ENCODE data around the gene ADAMTSL3.

Gene ADAMTSL3

DNA sequence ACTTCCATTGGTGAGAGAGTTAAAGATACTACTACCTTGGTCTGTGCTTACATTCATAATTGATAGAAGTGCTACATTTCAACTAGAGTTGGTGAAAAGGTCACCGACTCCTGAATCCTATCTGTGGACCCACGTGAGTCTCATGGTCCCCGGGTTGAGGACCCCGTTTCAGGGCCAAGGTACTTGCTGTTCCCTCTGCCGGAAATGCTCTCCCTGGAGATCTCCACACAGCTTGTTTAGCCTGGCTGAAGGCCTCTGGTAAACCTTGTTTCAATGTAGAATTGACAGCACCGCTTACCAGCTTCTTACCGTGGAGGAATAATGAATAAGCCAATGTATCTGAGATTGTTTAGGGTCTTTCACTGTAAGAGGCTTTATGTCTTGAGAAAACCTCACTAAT is 355.7 kb downstream of the ADAMTSL3 start:
- Histone ChIP-seq H3K4me3 (replicated peaks; ENCODE audit: low read depth, low read length) (no peak overlapping the region), H3K36me3 (ENCODE audit: control insufficient read depth, insufficient read depth, low read length) (no peaks in the 10 kb centered on the region), H3K27me3 (replicated peaks; ENCODE audit: control insufficient read depth, insufficient read depth, low read length) (no peaks in the 10 kb centered on the region)
- TF ChIP-seq, protein P1, sequence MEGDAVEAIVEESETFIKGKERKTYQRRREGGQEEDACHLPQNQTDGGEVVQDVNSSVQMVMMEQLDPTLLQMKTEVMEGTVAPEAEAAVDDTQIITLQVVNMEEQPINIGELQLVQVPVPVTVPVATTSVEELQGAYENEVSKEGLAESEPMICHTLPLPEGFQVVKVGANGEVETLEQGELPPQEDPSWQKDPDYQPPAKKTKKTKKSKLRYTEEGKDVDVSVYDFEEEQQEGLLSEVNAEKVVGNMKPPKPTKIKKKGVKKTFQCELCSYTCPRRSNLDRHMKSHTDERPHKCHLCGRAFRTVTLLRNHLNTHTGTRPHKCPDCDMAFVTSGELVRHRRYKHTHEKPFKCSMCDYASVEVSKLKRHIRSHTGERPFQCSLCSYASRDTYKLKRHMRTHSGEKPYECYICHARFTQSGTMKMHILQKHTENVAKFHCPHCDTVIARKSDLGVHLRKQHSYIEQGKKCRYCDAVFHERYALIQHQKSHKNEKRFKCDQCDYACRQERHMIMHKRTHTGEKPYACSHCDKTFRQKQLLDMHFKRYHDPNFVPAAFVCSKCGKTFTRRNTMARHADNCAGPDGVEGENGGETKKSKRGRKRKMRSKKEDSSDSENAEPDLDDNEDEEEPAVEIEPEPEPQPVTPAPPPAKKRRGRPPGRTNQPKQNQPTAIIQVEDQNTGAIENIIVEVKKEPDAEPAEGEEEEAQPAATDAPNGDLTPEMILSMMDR (IDR thresholded peaks at IDR 0.05; ENCODE audit: insufficient read depth, low read length, poor library complexity, severe bottlenecking): no peak
- no peak for DNase-seq (ENCODE audit: extremely low read depth, insufficient read length)

DNA sequence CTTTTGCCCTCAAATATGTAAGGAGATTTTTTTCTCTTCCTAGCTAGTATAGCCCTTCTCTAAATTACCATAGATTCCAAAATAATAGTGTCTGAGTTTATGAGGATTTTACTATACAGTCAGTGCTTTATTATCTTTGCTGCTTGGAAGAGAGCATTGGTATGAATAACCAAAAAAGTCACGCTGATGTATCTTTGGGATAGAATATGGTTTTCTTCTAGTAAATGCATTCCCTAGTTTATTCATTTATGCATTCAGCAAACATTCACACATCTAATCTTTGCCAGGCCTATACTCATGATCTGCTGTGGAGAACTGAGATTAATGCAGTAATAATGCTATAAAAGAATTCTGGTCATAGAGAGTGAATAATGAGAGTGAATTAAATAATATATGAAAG is 356.3 kb downstream of the ADAMTSL3 start:
- TF ChIP-seq, protein P1 (IDR thresholded peaks at IDR 0.05; ENCODE audit: insufficient read depth, low read length, poor library complexity, severe bottlenecking): no peak
- Histone ChIP-seq H3K4me3 (replicated peaks; ENCODE audit: low read depth, low read length) (no peak overlapping the region), H3K27me3 (replicated peaks; ENCODE audit: control insufficient read depth, insufficient read depth, low read length) (no peaks in the 10 kb centered on the region), H3K36me3 (ENCODE audit: control insufficient read depth, insufficient read depth, low read length) (no peaks in the 10 kb centered on the region)
- DNase-seq (ENCODE audit: extremely low read depth, insufficient read length): no peak

DNA sequence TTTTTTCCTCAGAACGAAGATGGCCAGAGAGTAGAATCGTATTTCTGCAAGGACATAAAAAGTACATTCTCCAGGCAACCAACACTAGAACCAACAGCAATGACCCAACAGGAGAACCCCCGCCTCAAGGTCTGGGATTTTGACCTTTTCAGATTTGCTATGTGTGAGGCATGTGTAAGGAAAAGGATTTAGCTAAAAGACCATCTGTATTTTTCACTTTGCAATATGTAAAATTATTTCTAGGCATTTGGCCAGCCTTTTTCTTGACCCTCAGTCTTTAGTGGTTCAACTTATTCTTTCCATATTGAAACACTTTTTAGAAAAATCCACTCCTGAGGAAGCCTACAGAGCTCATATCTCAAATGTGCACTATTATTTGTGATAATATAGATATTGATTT is 362.4 kb downstream of the ADAMTSL3 start:
- Histone ChIP-seq H3K27me3 (replicated peaks; ENCODE audit: control insufficient read depth, insufficient read depth, low read length) (no peaks in the 10 kb centered on the region), H3K36me3 (ENCODE audit: control insufficient read depth, insufficient read depth, low read length) (no peaks in the 10 kb centered on the region), H3K4me3 (replicated peaks; ENCODE audit: low read depth, low read length) (no peak overlapping the region)
- TF ChIP-seq, protein P1 (IDR thresholded peaks at IDR 0.05; ENCODE audit: insufficient read depth, low read length, poor library complexity, severe bottlenecking): no peak
- no peak for DNase-seq (ENCODE audit: extremely low read depth, insufficient read length)

DNA sequence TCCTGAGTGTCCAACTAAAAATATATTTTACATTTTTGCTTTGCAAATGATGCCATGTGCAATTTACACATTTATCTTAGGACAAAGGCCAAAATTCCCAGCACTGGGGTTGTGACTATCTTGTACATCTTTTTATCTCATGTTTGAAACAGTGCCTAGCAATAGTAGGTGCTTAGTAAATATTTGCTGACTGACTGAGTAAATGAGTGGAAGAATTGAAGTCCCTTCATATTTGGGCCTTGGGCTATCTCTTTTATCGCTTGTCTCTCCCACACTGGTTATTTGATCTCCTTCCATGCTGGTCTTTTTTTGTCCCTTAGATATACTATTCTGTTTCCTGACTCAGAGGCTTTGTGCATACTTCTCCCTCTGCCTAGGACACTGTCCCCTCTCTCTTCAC is 368.6 kb downstream of the ADAMTSL3 start:
- Histone ChIP-seq H3K4me3 (replicated peaks; ENCODE audit: low read depth, low read length) (no peak overlapping the region), H3K36me3 (ENCODE audit: control insufficient read depth, insufficient read depth, low read length) (no peaks in the 10 kb centered on the region), H3K27me3 (replicated peaks; ENCODE audit: control insufficient read depth, insufficient read depth, low read length) (no peaks in the 10 kb centered on the region)
- DNase-seq (ENCODE audit: extremely low read depth, insufficient read length): no peak
- TF ChIP-seq, protein P1 (IDR thresholded peaks at IDR 0.05; ENCODE audit: insufficient read depth, low read length, poor library complexity, severe bottlenecking): no peak

DNA sequence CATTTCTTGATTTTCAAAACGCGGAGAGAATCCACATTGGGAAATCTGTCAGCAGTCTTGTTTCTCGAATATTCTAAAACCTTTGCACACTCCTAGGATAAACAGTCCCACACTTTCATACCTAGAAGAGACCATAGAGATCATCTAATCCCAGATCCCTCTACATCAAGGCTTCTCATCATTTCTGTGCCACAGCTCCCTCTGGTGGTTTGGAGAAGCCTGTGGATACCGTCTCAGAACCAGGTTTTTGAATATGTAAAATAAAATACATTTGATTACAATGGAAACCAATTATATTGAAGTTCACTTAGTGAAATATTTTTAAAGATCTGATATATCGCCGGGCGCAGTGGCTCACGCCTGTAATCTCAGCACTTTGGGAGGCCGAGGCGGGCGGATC is 369.7 kb downstream of the ADAMTSL3 start:
- no peak overlapping the region for H3K4me3 ChIP-seq (replicated peaks; ENCODE audit: low read depth, low read length)
- no peaks in the 10 kb centered on the region for H3K27me3 ChIP-seq (replicated peaks; ENCODE audit: control insufficient read depth, insufficient read depth, low read length)
- TF ChIP-seq, protein P1 (IDR thresholded peaks at IDR 0.05; ENCODE audit: insufficient read depth, low read length, poor library complexity, severe bottlenecking): peak; percentile 66
- no peak for DNase-seq (ENCODE audit: extremely low read depth, insufficient read length)
- H3K36me3 ChIP-seq (ENCODE audit: control insufficient read depth, insufficient read depth, low read length): no peaks in the 10 kb centered on the region

Measured in GM06990 (cell line).